SKM-1 (cell line): Measurements from ENCODE around the gene UBAC1.
A peak's percentile ranks its signal among the peaks of the same experiment; 100 is the strongest.

ENCODE experiments used
- DNase-seq: peaks from one replicate; lab custom pipeline; 2025; ENCODE audit not compliant: unreplicated experiment; lab: John Stamatoyannopoulos, UW

Gene UBAC1

GRCh38 chr9:135961277-135961715, at the start of gene UBAC1:
TSS of gene UBAC1 (minus strand) at chr9:135961373. CDS start at chr9:135961162, 211 bp downstream.
- DNase-seq: peak; percentile 86

GRCh38 chr9:136010615-136011361, 49.6 kb upstream of the UBAC1 start:
- no peak for DNase-seq

- no peak for DNase-seq
Observed at GRCh38 chr9:136010176-136010575, 49.0 kb upstream of the UBAC1 start.

- DNase-seq: no peak
Observed at GRCh38 chr9:136009516-136009915, 48.3 kb upstream of the UBAC1 start.

- no peak for DNase-seq
Observed at GRCh38 chr9:136008693-136008997, 47.5 kb upstream of the UBAC1 start.

GRCh38 chr9:136007934-136008692, 46.9 kb upstream of the UBAC1 start:
- no peak for DNase-seq

- no peak for DNase-seq
Observed at GRCh38 chr9:136007276-136007933, 46.2 kb upstream of the UBAC1 start.

GRCh38 chr9:136006169-136006568, 45.0 kb upstream of the UBAC1 start:
- DNase-seq: no peak

GRCh38 chr9:136004712-136005111, 43.5 kb upstream of the UBAC1 start:
- DNase-seq: no peak

- DNase-seq: no peak
Observed at GRCh38 chr9:136004219-136004618, 43.0 kb upstream of the UBAC1 start.

- DNase-seq: no peak
Observed at GRCh38 chr9:136003411-136004218, 42.4 kb upstream of the UBAC1 start.

- no peak for DNase-seq
Observed at GRCh38 chr9:136002881-136003280, 41.7 kb upstream of the UBAC1 start.

GRCh38 chr9:136002215-136002614, 41.0 kb upstream of the UBAC1 start:
- no peak for DNase-seq

GRCh38 chr9:136001231-136001630, 40.1 kb upstream of the UBAC1 start:
- no peak for DNase-seq

GRCh38 chr9:135998410-135999071, 37.4 kb upstream of the UBAC1 start:
- no peak for DNase-seq

- DNase-seq: no peak
Observed at GRCh38 chr9:135998016-135998380, 36.8 kb upstream of the UBAC1 start.

GRCh38 chr9:135997090-135998015, 36.2 kb upstream of the UBAC1 start:
- no peak for DNase-seq

GRCh38 chr9:135995816-135996215, 34.6 kb upstream of the UBAC1 start:
- no peak for DNase-seq

- no peak for DNase-seq
Observed at GRCh38 chr9:135994501-135995192, 33.5 kb upstream of the UBAC1 start.
